GM18858 (cell line): Measurements from ENCODE around the gene PKD2L1.
A peak's percentile ranks its signal among the peaks of the same experiment; 100 is the strongest.
"Not testable (repeated sequence)": the region's sequence is repeated elsewhere in the genome, so short reads cannot be mapped to it uniquely, and the experiment has no call there.

Source experiments
- ATAC-seq: cut with Tn5 transposase; IDR thresholded peaks from one replicate; pipeline ENCODE4 v1.9.1; 2021; ENCODE audit not compliant: unreplicated experiment

PKD2L1 gene

DNA sequence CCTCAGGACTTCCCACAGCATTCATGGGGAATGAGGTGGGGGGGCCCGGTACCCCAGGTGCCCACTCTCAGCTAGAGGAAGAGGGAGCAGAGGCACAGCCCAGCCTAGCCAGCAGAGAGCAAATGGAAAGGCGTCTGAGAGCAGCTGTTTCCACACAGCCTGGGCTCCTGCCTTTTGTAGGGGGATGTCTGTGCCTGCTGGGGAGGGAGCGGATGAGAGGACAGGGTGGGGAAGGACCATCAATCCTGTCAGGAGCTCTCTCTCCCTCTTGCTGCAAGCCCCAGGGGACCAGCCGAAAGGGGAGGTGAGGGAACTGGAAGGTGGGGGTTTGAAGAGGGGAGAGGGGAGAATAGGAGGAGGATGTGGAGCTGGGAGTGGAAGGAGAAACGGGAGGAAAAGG is at the start of gene PKD2L1:
Gene PKD2L1 (minus strand): TSS at position 150 of the 400 bp plus-strand sequence. CDS start 125 bp downstream, at position 25.
- no peak for ATAC-seq

GRCh38 chr10:100377830-100378229 is 47.8 kb upstream of the PKD2L1 start:
- ATAC-seq, result no peak

DNA sequence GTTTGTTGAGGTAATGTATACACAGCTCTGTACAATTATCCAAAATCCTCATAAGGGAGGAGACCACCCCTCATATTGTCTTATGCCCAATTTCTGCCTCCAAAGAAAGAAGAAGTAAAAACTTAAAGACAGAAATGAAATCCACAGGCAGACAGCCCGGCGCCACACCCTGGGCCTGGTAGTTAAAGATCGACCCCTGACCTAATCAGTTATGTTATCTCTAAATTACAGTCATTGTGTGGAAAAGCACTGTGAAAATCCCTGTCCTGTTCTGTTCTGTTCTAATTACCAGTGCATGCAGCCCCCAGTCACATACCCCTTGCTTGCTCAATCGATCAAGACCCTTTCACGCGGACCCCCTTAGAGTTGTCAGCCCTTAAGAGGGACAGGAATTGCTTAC is 46.6 kb upstream of the PKD2L1 start:
- not testable (repeated sequence) for ATAC-seq

GRCh38 chr10:100374677-100375353 is 44.8 kb upstream of the PKD2L1 start:
- not testable (repeated sequence) for ATAC-seq

GRCh38 chr10:100374200-100374655 is 44.2 kb upstream of the PKD2L1 start:
- no peak for ATAC-seq

DNA sequence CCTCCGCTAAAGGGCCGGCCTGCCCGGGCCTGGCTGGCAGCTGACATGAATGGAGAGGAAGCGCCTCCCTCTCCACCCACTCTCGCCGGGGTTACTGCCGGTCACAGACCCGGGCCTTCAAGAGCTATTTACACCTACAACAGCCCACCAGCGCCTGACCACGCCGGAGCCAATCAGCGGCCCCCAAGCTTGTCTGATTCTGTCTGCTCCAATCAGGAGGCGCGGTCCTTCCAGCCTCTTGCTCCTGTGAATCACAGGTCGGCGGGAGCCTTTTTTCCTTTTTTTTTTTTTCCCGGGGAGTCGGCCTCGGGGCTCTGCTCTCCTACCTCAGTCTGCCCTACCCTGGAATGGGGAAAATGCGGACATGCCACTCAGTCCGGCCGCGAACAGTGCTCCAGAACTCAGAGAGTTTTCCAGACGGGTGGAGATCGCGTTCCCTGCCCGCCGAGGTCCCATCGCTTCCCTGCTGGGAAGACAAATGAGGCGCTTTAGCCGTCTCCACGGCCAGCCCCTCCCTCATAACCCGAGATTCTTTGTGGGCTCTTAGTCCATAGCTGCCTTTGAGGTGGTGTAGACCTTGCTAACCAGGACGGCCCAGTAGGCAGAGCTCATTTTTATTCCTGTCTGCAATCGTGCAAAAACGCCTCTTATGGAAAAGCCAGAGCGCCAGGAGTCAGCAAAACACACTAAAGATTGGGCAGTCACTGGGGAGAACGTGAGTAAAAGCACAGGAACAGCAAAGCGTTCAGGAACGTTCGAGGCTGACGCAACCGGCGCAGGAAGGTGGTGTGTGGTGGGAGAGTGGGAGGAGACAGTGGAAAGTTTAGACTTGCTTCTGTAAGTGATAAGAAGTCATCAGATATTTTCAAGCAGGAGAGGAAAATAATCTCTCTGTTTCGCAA is 43.5 kb upstream of the PKD2L1 start:
- peak; percentile 79 for ATAC-seq

DNA sequence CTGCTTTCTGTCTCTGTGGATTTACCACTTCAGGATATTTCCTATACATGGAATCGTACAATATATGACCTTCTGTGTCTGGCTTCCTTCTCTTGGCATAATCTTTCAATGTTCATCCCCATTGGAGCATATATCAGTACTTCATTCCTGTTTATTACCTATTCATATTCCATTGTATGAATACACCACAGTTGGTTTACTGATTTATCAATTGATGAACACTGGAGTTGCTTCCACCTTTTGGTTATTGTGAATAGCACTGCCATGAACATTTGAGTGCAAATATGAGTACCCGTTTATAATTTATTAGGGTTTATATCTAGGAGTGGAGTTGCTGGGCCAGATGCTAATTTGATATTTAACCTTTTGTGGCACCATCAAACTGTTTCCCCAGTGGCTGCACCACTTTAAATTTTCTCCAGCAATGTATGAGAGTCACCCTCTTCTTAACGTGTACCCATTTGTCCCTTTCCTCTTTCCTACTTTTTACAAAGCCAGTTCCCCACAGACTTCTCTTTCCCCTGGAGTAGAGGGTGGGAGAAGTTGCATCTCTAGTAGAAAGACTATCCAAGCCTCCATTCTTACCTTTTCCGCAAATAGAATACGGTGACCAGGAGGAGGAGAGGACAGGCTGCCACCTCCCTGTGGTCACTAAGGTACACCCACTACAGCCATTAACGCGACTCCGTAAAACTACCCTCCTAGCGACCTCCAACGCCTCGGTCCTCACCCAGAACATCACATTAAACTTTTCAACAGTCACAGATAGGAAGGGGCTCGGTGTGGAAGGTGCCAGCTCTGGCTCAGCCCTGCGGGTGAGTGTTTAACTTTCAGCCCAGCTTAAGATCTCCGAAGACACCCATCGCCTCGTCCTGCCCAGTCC is 42.6 kb upstream of the PKD2L1 start:
- no peak for ATAC-seq

DNA sequence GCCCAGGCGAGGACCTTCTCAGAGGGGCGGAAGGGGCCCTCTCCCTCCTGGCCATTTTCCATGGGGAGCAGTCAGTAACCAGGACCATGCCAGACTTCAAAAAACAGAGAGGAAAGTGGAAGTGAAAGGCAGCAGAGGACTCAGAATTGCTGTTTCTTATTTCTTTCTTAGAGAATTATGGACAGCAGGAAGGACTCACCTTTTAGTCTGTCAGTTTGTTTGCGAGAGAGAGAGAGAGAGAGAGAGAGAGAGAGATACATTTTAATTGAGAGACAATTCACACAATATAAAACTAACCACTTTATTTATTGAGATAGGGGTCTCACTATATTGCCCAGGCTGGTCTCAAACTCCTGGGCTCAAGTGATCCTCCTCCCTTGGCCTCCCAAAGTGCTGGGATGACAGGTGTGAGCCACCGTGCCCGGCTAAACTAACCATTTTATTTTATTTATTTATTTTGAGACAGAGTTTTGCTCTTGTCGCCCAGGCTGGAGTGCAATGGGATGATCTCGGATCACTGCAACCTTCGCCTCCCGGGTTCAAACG is 41.5 kb upstream of the PKD2L1 start:
- ATAC-seq, result no peak

DNA sequence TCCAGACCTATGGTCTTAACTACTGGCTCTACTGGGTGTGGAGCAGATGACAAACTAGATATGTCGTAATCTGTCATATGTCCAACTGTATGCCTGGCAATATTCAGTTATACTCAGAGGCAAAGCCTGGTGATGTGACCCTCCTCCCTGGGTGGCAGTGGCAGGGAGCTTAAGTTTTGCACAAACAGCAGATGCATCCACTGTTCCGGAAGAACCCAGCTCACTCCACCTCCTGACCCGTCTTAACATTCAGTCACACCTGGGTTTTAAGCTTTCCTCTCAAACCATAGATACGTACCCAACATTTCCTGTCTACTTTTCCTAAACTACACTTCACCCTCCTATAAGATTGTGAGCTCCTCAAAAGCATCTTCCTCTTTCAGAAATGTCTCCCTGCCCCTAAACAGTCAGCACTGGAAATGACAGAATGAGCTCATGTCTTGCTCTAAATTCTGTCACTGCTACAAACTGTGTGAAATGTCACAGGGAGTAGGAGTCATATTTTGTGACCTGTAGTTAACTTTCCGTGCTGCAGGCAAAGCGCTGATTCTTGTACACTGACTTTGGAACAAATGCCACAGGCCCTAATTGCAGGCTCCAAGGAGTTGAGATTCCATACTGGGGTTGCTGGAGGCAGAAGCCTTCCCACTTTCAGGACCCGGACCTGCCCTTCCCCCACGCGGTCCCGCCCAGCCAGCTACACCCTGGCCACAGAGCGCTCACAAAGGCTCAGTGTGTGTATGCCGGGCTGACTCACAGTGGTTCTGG is 40.9 kb upstream of the PKD2L1 start:
- ATAC-seq, result no peak

DNA sequence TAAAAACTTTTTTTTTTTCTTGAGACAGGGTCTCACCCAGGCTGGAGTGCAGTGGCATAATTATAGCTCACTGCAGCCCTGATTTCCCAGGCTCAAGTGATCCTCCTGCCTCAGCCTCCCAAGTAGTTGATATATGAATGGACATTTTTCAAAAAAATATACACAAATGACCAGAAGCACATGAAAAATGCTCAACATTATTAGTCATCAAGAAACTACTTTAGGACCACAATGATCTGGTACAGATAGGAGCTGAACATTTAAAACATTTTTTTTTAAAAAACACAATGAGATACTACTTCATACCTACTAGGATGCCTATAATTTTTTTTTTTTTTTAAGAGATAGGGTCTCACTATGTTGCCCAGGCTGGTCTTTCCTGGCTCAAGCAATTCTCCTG is 38.7 kb upstream of the PKD2L1 start:
- ATAC-seq, result no peak

DNA sequence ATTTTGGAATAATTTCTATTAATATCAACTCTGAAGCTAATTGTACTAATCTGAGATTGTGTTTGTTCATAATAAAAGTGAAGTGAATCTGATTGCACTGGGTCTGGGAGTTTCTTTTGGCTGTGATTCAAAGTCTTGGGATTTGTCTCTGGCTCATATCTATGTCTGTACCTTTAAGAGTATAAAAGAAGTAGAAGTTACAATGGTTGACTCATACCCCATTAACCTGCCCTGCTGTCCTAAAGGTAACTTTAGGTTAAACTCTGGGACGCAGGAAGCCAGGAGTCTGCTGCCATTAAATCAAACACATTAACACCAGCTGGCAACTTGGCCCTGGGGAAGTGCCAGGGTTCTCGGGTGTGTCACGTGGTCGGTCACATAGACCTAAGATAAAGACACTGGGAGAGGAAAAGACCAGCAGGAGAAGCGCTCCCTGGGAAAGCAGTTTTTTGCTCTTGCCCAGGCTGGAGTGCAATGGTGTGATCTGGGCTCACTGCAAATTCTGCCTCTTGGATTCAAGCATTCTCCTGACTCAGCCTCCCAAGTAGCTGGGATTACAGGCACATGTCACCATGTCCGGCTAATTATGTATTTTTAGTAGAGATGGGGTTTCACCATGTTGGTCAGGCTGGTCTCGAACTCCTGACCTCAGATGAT is 34.8 kb upstream of the PKD2L1 start:
- no peak for ATAC-seq

DNA sequence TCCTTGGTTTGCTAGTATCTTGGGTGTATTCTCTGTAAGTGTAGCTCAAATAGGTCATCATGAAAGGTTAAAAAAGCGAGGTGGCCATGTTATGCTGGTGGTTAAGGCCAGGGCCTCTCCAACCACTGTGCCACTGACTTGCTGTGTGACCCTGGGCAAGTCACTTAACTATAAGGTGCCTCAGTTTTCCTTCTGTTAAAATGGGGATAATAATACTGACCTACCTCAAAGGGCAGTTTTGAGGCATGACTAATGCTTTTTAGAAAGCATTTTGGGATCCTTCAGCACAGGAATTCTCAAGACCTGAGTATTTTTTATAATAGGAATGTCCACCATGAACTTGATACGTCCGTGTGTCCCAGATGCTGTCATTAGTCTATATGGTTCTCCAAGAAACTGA is 34.1 kb upstream of the PKD2L1 start:
- no peak for ATAC-seq

GRCh38 chr10:100362570-100363496 is 32.8 kb upstream of the PKD2L1 start:
- no peak for ATAC-seq

- ATAC-seq, result no peak
These were observed 30.2 kb upstream of the PKD2L1 start for GRCh38 chr10:100360234-100360633.

DNA sequence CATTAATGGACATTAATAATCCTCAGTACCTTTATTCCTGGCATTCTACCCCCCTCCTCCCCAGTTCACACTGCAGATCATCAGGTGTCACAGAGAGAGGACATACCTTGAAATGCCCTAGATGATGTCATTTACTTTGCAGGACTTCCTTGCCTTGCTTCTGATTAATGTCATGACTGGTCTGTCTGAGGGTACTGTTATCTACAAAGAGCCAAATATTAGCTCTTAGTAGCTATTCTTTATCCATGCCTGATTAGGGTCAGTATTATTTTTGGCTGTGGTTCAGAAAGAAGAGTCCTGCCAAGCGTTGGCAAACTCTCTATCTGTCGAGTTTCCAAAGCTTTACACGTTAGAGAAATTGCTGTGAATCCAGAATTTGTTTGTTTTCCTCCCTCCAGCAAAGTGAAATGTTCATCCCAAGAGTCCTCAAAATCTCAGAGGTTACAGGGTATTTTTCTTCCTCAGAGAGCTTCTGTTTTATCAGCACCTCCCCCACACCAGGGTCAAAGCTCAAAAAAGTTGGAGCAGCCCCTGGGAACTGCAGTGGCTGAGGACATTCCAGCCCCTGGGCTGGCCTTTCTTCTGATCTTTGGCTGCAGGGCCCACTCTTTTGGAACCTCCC is 29.6 kb upstream of the PKD2L1 start:
- no peak for ATAC-seq

DNA sequence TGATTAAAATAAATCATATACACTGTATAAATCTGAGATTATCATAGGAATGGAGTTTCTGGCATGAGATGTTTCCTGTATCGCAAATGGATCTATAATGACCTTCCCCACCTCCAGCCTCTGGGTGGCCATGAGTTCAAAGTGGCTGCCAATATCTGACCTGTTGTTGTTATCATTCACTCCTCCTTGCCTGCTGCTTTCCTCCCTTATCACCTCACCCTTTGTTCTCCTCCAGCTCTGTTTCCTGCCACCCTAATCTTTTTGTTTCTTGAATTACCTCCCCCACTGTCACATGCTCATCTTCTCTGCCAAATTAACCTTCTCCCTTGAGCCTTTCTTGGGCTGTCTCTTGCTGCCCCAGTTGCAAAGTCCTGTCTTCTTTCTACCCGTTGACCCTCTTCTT is 29.0 kb upstream of the PKD2L1 start:
- no peak for ATAC-seq

GRCh38 chr10:100357059-100357858 is 27.2 kb upstream of the PKD2L1 start:
- no peak for ATAC-seq
